Sigmoid colon (tissue), 7 donors: ENCODE data around the gene NPFFR1. TPM values are rescaled to one million over a fixed set of nuclear protein-coding genes. Genes with fewer than 3 reads are reported as not detected.

Experiments used
- DNase-seq: peaks from one replicate; pipeline ENCODE4 v3.0.0-alpha.2; 2019
- H3K27ac ChIP-seq, 4 donors: fragments of 200-600 bp; sonication (generic); one replicate each; pipeline ENCODE4 v1.5.1; 2016 to 2019; ENCODE audit warnings: mild to moderate bottlenecking in 1 of 4
- H3K27me3 ChIP-seq, 3 donors: fragments of 200-600 bp; sonication (generic); one replicate each; pipeline ENCODE4 v1.5.1; 2019; ENCODE audit warnings: mild to moderate bottlenecking in 1 of 3
- H3K36me3 ChIP-seq, 4 donors: fragments of 200-600 bp; sonication (generic); one replicate each; pipeline ENCODE4 v1.5.1; 2016 to 2019
- H3K4me1 ChIP-seq, 4 donors: fragments of 200-600 bp; sonication (generic); one replicate each; pipeline ENCODE4 v1.5.1; 2017 to 2019
- H3K4me3 ChIP-seq, 4 donors: fragments of 200-600 bp; sonication (generic); one replicate each; pipeline ENCODE4 v1.5.1; 2017 to 2019; ENCODE audit warnings: mild to moderate bottlenecking in 2 of 4, moderate library complexity in 1 of 4
- H3K9me3 ChIP-seq, 4 donors: fragments of 200-600 bp in 3 of 4; sonication (generic) in 3 of 4; one replicate each; pipeline versions ENCODE4 v1.5.1 to v1.6.1; 2013 to 2019
- EP300 ChIP-seq, 4 donors: sonication (generic); formaldehyde crosslinking; IDR thresholded peaks; one replicate each; pipeline ENCODE4 v1.6.1; 2017; ENCODE audit warnings: antibody characterized with exemption in 4 of 4
- POLR2A ChIP-seq, 2 donors: fragments of 450-650 bp; IDR thresholded peaks; one replicate each; pipeline ENCODE4 v1.6.1; 2016; ENCODE audit warnings: antibody characterized with exemption in 2 of 2, mild to moderate bottlenecking in 2 of 2, moderate library complexity in 2 of 2
- POLR2AphosphoS5 ChIP-seq, 4 donors: sonication (generic); formaldehyde crosslinking; IDR thresholded peaks; one replicate each; pipeline ENCODE4 v1.6.1; 2017; ENCODE audit warnings: antibody characterized with exemption in 4 of 4
- WGBS, 2 donors: extraction: QIAGEN DNeasy Blood & Tissue Kit; methylation state at CpG; one replicate each; pipeline ENCODE4 v1.1.7; 2013; 5-methylcytosine and 5-hydroxymethylcytosine counted together
- intact Hi-C: fragments of 100-400 bp; cut with DNase I; formaldehyde crosslinking; loops from one replicate; pipeline ENCODE4 v1.15.1; 2023
- polyA plus RNA-seq, 3 donors: library from polyadenylated mRNA; stranded (reverse); fragments of 200-250 nt; gene quantifications; one replicate each; pipeline ENCODE4 v1.2.3, GENCODE V29; 2013
- total RNA-seq, 4 donors: library from RNA; depleted of rRNA; stranded (reverse); fragments of >200 nt; gene quantifications; one replicate each; pipeline ENCODE4 v1.1.0, GENCODE V29; 2016
- TF ChIP-seq, protein P1 (sequence below), 4 experiments: fragments of 450-650 bp in 3 of 4; fragments of 200-600 bp in 1 of 4; IDR thresholded peaks; one replicate each; pipeline ENCODE4 v1.5.1; 2016 to 2019; ENCODE audit warnings: antibody characterized with exemption in 4 of 4, mild to moderate bottlenecking in 3 of 4, moderate library complexity in 2 of 4
- donor health status: healthy with polysubstance abuse.
- donor health status: Bipolar disorder and iron deficiency.
- donor health status: healthy.

NPFFR1 gene
- total and polyA plus RNA-seq, 7 donors = under 0.01 to 0.44 (median under 0.01) TPM; not detected in 4

DNA sequence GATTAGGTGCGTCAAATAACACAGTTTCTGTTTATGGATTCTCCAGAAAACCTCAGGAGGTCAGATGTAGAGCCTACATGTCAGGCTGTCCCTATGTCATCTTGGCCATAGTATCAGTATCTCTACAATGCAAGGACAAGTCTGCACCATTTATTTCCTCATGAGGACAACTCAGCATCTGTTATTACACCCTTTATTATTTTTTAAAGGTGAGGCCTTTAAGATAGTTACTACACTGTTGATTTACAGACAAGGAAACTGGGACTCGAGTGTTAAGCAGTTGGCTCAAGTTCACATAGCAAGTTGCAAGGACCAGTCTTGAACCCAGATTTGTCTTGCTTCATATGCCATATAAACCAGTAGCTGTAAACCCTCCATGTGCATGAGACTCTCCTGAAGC, 27.3 kb downstream of the NPFFR1 start:
- WGBS, 2 donors = 25 to 64% methylated on average over 2 of the region's 2 CpGs
- no peak overlapping the region for H3K4me3 ChIP-seq
- H3K27ac ChIP-seq = no peak overlapping the region
- intact Hi-C loops = no loop called here
- H3K27me3 ChIP-seq = peaks cover 10 to 39% (median 17%) of the 10 kb centered on the region in 3 donors
- DNase-seq = no peak
- H3K36me3 ChIP-seq = no peaks in the 10 kb centered on the region
- H3K9me3 ChIP-seq = no peaks in the 10 kb centered on the region
- peaks cover 0 to 10% (median 8%) of the 10 kb centered on the region in 4 donors for H3K4me1 ChIP-seq
- TF ChIP-seq, protein P1, sequence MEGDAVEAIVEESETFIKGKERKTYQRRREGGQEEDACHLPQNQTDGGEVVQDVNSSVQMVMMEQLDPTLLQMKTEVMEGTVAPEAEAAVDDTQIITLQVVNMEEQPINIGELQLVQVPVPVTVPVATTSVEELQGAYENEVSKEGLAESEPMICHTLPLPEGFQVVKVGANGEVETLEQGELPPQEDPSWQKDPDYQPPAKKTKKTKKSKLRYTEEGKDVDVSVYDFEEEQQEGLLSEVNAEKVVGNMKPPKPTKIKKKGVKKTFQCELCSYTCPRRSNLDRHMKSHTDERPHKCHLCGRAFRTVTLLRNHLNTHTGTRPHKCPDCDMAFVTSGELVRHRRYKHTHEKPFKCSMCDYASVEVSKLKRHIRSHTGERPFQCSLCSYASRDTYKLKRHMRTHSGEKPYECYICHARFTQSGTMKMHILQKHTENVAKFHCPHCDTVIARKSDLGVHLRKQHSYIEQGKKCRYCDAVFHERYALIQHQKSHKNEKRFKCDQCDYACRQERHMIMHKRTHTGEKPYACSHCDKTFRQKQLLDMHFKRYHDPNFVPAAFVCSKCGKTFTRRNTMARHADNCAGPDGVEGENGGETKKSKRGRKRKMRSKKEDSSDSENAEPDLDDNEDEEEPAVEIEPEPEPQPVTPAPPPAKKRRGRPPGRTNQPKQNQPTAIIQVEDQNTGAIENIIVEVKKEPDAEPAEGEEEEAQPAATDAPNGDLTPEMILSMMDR (IDR thresholded peaks at IDR 0.05) = no peak
- TF ChIP-seq POLR2A (IDR thresholded peaks at IDR 0.05) = no peak
- TF ChIP-seq POLR2AphosphoS5 (IDR thresholded peaks at IDR 0.05) = no peak
- no peak for TF ChIP-seq EP300 (IDR thresholded peaks at IDR 0.05)

DNA sequence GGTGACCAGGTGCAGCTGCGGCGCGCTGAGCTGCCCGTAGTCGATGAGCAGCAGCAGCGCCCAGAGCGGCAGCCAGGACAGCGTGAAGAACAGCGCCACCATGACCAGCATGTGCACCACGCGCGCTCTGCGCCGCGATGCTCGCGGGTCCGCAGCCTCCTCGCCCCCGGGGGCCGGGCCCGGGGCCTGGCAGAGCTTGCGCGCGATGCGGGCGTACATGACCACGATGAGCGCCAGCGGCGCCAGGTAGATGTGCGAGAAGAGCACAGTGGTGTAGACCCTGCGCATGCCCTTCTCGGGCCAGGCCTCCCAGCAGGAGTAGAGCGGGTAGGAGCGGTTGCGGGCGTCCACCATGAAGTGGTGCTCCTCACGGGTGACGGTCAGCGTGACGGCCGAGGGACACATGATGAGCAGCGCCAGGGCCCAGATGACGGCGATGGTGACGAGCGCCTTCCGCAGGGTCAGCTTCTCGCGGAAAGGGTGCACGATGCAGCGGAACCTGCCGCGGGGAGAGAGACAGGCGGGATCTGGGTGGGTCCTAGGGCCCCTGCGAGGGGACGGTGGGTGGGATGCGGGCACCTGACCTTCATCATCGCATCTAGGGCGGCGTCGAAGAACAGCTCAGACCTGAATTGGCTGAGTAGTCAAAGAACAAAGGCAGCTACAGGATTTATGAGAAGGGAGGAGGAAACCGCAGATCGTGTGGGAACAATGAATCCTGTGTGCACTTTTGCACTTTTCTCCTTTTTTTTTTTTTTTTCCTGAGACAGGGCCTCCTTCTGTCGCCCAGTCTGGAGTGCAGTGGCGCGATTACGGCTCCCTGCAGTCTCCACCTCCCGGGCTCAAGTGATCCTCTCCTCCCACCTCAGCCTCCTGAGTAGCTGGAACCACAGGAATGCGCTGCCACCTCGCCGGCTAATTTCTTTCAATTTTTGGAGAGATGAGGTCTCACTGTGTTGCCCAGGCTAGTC, 28.2 kb downstream of the NPFFR1 start:
- Histone ChIP-seq H3K36me3 (no peaks in the 10 kb centered on the region), H3K27ac (no peak overlapping the region), H3K4me1 (peaks cover 0 to 10% (median 8%) of the 10 kb centered on the region in 4 donors), H3K27me3 (peaks cover 10 to 39% (median 17%) of the 10 kb centered on the region in 3 donors), H3K4me3 (peak overlapping the region in 2 of 4 donors; percentile 10 to 21), H3K9me3 (no peaks in the 10 kb centered on the region)
- no peak for DNase-seq
- WGBS, 2 donors = 18 to 46% methylated on average over 73 of the region's 73 CpGs
- TF ChIP-seq POLR2AphosphoS5 (IDR thresholded peaks at IDR 0.05) (no peak), EP300 (IDR thresholded peaks at IDR 0.05) (no peak), POLR2A (IDR thresholded peaks at IDR 0.05) (no peak)
- TF ChIP-seq, protein P1 (IDR thresholded peaks at IDR 0.05) = no peak
- intact Hi-C loops = no loop called here

DNA sequence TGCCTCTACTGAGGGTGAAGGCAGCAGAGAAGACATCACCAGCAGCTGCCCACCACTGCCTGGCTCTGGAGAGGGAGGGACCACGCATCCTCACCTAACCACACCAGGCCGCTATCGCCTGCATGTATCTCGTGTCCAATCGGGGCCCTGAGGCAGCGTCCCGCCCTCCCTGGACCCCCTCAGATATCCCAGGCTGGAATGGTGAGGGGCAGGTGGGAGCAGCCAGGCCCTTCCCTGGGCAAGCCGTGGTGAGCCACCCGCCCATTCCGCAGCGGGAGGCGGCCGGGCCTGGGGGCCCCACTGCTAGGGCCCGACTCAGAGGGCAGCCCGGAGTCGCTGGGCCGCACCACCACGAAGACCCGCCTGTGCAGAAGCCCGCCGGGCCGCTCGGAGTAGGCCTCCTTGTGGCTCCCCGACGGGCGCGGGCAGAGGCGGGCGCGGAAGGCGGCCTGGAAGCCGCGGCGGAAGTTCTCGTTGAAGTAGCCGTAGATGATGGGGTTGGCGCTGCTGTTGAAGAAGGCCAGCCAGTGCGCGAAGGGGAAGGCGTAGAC, 29.0 kb downstream of the NPFFR1 start:
- intact Hi-C loops = no loop called here
- Histone ChIP-seq H3K27ac (no peak overlapping the region), H3K36me3 (no peaks in the 10 kb centered on the region), H3K4me3 (peak overlapping the region in 2 of 4 donors; percentile 10 to 21), H3K9me3 (no peaks in the 10 kb centered on the region), H3K4me1 (peaks cover 0 to 10% (median 8%) of the 10 kb centered on the region in 4 donors), H3K27me3 (peaks cover 10 to 39% (median 17%) of the 10 kb centered on the region in 3 donors)
- WGBS, 2 donors = 55 to 85% methylated on average over 40 of the region's 40 CpGs
- DNase-seq = no peak
- TF ChIP-seq, protein P1 (IDR thresholded peaks at IDR 0.05) = no peak

DNA sequence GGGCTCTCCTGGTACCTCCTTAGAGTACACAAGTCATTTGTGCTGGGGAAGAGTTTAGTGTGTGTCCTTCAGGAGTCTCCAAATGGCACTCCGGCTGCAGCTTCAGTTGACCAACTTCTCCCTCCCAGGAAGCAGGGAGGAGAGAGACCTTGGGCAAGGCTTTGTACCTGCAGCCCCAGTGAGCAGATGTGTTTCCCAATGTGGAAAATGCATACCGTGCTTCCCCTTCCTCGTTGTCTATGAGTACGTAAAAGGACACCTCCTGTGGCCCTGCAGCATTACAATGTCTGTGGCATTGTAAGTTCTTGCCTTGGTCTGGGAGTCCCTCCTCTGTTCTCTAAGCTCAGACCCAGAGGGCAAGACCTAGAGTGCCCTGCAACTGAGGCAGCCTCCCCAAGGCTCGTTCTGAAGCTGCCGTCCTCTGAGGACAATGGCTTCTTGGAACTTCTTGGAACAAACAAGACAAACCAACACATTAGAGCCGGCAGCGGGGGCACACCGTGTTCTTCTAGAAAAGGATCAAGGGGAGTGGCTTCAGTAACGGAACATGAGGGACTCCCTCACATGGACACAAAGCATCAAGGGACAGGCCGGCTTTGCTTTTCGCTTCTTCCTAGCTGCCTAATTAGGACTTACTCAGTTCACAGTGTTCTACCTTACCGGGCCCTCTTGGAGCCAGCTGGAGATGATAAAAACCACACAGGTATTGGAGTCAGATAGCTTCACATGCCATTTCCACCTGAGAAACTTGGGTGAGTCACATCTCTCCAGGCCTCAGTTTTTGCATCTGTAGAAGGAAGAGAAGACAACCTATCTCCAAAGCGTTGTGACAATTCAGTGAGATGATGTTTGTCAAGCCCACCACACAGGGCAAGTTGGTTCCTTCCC, 29.7 kb downstream of the NPFFR1 start:
- no peaks in the 10 kb centered on the region for H3K9me3 ChIP-seq
- no peak for DNase-seq
- H3K27me3 ChIP-seq = peaks cover 10 to 39% (median 17%) of the 10 kb centered on the region in 3 donors
- no peak overlapping the region for H3K4me3 ChIP-seq
- H3K27ac ChIP-seq = no peak overlapping the region
- intact Hi-C loops = no loop called here
- H3K4me1 ChIP-seq = peaks cover 0 to 10% (median 8%) of the 10 kb centered on the region in 4 donors
- H3K36me3 ChIP-seq = no peaks in the 10 kb centered on the region
- TF ChIP-seq, protein P1 (IDR thresholded peaks at IDR 0.05) = no peak
- TF ChIP-seq EP300 (IDR thresholded peaks at IDR 0.05) (no peak), POLR2A (IDR thresholded peaks at IDR 0.05) (no peak), POLR2AphosphoS5 (IDR thresholded peaks at IDR 0.05) (no peak)
- 82 to 88% methylated on average over 14 of the region's 14 CpGs for WGBS, 2 donors
